ENCODE results near the gene ZBTB46.

Gene ZBTB46

GRCh38 chr20:63748070-63748933 is 82.8 kb downstream of the ZBTB46 start:
- TF ChIP-seq CTCF (IDR thresholded peaks at IDR 0.05; ENCODE audit: control insufficient read depth, extremely low read depth, insufficient read depth), result no peak
- DNase-seq (ENCODE audit: low read depth), result no peak
- no peak overlapping the region for H3K4me3 ChIP-seq (ENCODE audit: low read depth, low read length)

GRCh38 chr20:63747622-63748069 is 83.4 kb downstream of the ZBTB46 start:
- TF ChIP-seq CTCF (IDR thresholded peaks at IDR 0.05; ENCODE audit: control insufficient read depth, extremely low read depth, insufficient read depth), result no peak
- H3K4me3 ChIP-seq (ENCODE audit: low read depth, low read length), result no peak overlapping the region
- no peak for DNase-seq (ENCODE audit: low read depth)

GRCh38 chr20:63746751-63747315 is 84.2 kb downstream of the ZBTB46 start:
- TF ChIP-seq CTCF (IDR thresholded peaks at IDR 0.05; ENCODE audit: control insufficient read depth, extremely low read depth, insufficient read depth), result no peak
- H3K4me3 ChIP-seq (ENCODE audit: low read depth, low read length), result no peak overlapping the region
- no peak for DNase-seq (ENCODE audit: low read depth)

GRCh38 chr20:63745961-63746731 is 84.9 kb downstream of the ZBTB46 start:
- no peak for TF ChIP-seq CTCF (IDR thresholded peaks at IDR 0.05; ENCODE audit: control insufficient read depth, extremely low read depth, insufficient read depth)

GRCh38 chr20:63745424-63745805 is 85.6 kb downstream of the ZBTB46 start:
- no peak overlapping the region for H3K4me3 ChIP-seq (ENCODE audit: low read depth, low read length)
- DNase-seq (ENCODE audit: low read depth), result no peak
- no peak for TF ChIP-seq CTCF (IDR thresholded peaks at IDR 0.05; ENCODE audit: control insufficient read depth, extremely low read depth, insufficient read depth)

More at GRCh38 chr20:63745961-63746731, 84.9 kb downstream of the ZBTB46 start:
- H3K4me3 ChIP-seq (ENCODE audit: low read depth, low read length), result no peak overlapping the region
- no peak for DNase-seq (ENCODE audit: low read depth)

GRCh38 chr20:63744574-63745423 is 86.3 kb downstream of the ZBTB46 start:
- TF ChIP-seq CTCF (IDR thresholded peaks at IDR 0.05; ENCODE audit: control insufficient read depth, extremely low read depth, insufficient read depth), result no peak
- H3K4me3 ChIP-seq (ENCODE audit: low read depth, low read length), result no peak overlapping the region
- DNase-seq (ENCODE audit: low read depth), result no peak
